Mucosa of descending colon (tissue), 3 donors: ENCODE data around the gene FBRSL1. TPM values are rescaled to one million over a fixed set of nuclear protein-coding genes. Genes with fewer than 3 reads are reported as not detected.
A peak's percentile ranks its signal among the peaks of the same experiment; 100 is the strongest.
"Not testable (repeated sequence)": the region's sequence is repeated elsewhere in the genome, so short reads cannot be mapped to it uniquely, and the experiment has no call there.

Experiments used
- ATAC-seq: fragments of 200-7000 bp; cut with Tn5 transposase; one replicate; pipeline ENCODE4 v1.9.1; 2020; ENCODE audit warnings: mild to moderate bottlenecking, moderate library complexity
- DNase-seq, 3 donors: peaks; one replicate each; pipeline ENCODE4 v3.0.0-alpha.2; 2020
- H3K36me3 ChIP-seq: fragments of 200-600 bp; one replicate; pipeline ENCODE4 v1.8.0; 2021; ENCODE audit warnings: low read depth, mild to moderate bottlenecking
- H3K4me1 ChIP-seq: fragments of 200-600 bp; one replicate; pipeline ENCODE4 v1.8.0; 2021; ENCODE audit warnings: low read depth, mild to moderate bottlenecking
- H3K4me3 ChIP-seq: fragments of 200-600 bp; one replicate; pipeline ENCODE4 v1.8.0; 2021; ENCODE audit warnings: mild to moderate bottlenecking
- H3K9me3 ChIP-seq: fragments of 200-600 bp; one replicate; pipeline ENCODE4 v1.8.0; 2021; ENCODE audit warnings: mild to moderate bottlenecking
- intact Hi-C, 2 donors: fragments of 100-400 bp; cut with DNase I in 1 of 2; cut with micrococcal nuclease in 1 of 2; formaldehyde crosslinking; loops; one replicate each; pipeline versions ENCODE4 v1.11.0 to v1.11.1; 2022; cut with DNase I, micrococcal nuclease
- total RNA-seq, 3 donors: library from RNA; stranded (reverse); fragmentation: NEBNext Ultra II Directional in 2 of 3; extraction: Animal tissue kit (Norgen Biotek cat#: 25700) in 2 of 3; gene quantifications; one replicate each; pipeline versions ENCODE4 v1.2.1 to v1.2.4, GENCODE V29; 2021 to 2023
- TF ChIP-seq, protein P1 (sequence below): fragments of 200-600 bp; IDR thresholded peaks from one replicate; pipeline ENCODE4 v1.8.0; 2022; ENCODE audit warnings: antibody characterized with exemption, mild to moderate bottlenecking
- donor health status: DM: no; HTN: no; CAD: no; lungs with moderate emphysema.
- donor health status: DM: no; HTN: no; CAD: no.
- donor health status: DM: no; HTN: yes; CAD: no.

The FBRSL1 gene
- total RNA-seq, 3 donors from 2014 or later, result 54.7 to 68.5 (median 55.6) TPM

DNA sequence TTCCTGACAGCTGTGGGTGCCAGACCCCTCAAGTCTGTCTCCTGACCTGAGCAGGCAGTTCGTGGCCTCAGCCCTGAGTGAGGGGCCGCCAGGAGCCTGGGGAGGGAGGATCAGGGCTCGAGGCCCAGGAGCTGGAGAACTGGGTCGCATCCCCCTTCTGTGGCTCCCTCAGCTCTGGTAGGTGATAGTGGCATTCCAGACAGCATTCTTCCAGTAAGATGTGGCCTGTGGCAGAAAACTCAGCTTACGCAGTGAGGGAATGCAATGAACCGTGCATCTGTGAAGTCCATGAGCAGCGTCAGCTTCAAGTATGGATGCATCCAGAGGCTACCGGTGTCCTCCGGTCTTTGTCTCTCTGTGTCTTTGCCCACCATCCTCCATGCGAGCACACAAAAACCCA lies 28.4 kb upstream of the FBRSL1 start:
- Histone ChIP-seq H3K36me3 (no peaks in the 10 kb centered on the region), H3K4me1 (no peaks in the 10 kb centered on the region), H3K9me3 (no peaks in the 10 kb centered on the region), H3K4me3 (no peak overlapping the region)
- peak in 1 of 3 donors; percentile 19 for DNase-seq
- intact Hi-C loops, result no loop called here
- ATAC-seq, result no peak
- TF ChIP-seq, protein P1, sequence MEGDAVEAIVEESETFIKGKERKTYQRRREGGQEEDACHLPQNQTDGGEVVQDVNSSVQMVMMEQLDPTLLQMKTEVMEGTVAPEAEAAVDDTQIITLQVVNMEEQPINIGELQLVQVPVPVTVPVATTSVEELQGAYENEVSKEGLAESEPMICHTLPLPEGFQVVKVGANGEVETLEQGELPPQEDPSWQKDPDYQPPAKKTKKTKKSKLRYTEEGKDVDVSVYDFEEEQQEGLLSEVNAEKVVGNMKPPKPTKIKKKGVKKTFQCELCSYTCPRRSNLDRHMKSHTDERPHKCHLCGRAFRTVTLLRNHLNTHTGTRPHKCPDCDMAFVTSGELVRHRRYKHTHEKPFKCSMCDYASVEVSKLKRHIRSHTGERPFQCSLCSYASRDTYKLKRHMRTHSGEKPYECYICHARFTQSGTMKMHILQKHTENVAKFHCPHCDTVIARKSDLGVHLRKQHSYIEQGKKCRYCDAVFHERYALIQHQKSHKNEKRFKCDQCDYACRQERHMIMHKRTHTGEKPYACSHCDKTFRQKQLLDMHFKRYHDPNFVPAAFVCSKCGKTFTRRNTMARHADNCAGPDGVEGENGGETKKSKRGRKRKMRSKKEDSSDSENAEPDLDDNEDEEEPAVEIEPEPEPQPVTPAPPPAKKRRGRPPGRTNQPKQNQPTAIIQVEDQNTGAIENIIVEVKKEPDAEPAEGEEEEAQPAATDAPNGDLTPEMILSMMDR, result no peak

DNA sequence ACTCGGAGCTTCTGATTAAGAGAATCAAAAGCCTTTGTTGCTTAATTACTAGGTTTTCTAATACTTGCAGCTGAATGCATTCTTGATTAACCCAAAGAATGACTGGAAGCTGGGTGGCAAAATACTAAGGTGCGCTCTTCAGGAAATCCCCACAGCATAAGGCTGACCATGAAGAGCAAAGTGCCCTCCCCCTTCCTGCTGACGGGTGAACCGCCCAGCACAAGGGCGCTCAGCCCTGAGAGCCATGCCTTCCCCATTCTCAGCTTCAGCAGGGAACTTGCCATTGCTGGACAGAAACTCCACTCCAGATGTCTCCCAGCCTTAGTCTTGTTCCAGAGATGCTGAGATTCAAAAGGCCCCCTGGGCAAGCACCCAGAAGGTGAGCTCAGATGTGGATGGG lies 27.2 kb upstream of the FBRSL1 start:
- no peaks in the 10 kb centered on the region for H3K9me3 ChIP-seq
- no peaks in the 10 kb centered on the region for H3K4me1 ChIP-seq
- DNase-seq (peak in 1 of 3 donors; percentile 42), ATAC-seq (peak; percentile 29)
- H3K36me3 ChIP-seq, result no peaks in the 10 kb centered on the region
- H3K4me3 ChIP-seq, result no peak overlapping the region
- intact Hi-C loops, result no loop called here
- TF ChIP-seq, protein P1, result no peak

- intact Hi-C loops, H3K4me3 ChIP-seq, DNase-seq, H3K9me3 ChIP-seq, H3K36me3 ChIP-seq, ATAC-seq, H3K4me1 ChIP-seq: not testable (repeated sequence)
Observed at GRCh38 chr12:132463284-132463924, 26.5 kb upstream of the FBRSL1 start.

DNA sequence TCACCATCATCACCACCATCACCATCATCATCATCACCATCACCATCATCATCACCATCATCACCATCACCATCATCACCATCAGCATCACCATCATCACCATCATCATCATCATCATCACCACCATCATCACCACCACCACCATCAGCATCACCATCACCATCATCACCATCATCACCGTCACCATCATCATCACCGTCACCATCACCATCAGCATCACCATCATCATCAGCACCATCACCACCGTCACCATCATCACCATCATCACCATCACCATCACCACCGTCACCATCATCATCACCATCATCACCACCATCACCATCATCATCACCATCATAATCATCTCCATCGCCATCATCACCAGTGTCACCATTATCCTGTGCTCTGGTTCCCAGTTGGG lies 25.6 kb upstream of the FBRSL1 start:
- H3K4me1 ChIP-seq, intact Hi-C loops, DNase-seq, H3K4me3 ChIP-seq, ATAC-seq, H3K9me3 ChIP-seq, H3K36me3 ChIP-seq: not testable (repeated sequence)

DNA sequence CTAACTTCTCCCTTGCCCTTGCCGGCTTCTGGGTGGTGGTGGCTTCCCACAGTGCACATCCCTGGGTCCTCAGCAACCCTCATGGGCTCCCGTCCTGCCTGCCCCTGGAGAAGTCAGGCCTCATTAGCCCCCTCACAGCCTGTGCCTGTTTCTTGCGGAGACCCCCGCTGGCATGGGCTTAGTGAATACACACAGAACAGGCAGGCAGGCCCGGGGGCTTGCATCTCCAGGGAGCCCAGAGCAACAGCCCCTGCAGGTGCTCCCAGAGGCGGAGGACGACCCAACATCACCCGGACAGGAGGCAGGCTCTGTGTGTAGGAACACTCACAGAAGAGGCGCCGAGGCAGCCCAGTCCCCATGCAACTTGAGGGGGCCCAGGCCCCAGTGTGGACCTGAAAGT lies 25.1 kb upstream of the FBRSL1 start:
- ATAC-seq (no peak), DNase-seq (no peak)
- TF ChIP-seq, protein P1, result no peak
- no peaks in the 10 kb centered on the region for H3K4me1 ChIP-seq
- intact Hi-C loops, result no loop called here
- H3K4me3 ChIP-seq, result no peak overlapping the region
- H3K9me3 ChIP-seq, result no peaks in the 10 kb centered on the region
- no peaks in the 10 kb centered on the region for H3K36me3 ChIP-seq

DNA sequence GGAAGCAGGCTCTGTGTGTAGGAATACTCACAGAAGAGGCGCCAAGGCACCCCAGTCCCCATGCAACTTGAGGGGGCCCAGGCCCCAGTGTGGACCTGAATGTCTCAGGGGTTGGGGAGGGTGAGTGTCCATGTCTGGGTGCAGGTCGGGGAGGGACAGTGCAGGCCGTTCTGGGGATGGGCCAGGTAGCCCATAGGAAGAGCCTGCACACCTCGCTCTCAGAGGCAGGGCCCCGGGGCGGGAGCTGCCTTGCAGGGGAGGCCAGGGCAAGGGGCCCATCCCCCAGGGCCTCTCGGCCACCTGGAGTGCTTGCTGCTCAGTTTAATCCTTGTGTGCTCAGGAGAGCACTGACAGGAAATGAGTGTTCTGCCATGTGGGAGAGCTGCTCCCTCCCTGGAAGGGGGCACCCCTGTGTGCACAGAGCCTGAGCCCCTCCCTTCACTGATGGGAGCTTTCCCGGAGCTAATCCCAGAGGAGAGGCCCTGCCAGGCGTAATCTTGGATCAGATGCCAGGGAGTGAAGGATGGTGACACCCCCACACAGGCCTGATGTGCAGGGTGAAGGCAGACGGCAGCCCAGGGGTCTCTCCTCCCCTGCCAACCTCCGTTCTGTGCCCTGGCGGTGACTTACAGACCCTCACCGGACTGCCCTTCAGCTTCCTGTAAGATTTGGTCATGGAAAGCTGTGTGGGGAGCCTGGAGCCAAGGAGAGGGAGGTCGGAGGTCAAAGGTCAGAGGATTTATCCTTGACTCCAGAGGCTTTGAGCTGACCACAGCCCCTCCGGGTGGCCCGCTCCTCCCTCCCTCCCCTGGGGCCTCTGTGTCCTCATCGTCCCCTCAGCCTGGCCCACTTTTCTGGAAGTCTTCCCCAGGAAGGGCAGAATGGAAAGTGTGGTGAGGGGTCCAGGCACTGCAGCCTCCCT lies 24.4 kb upstream of the FBRSL1 start:
- no peaks in the 10 kb centered on the region for H3K36me3 ChIP-seq
- H3K9me3 ChIP-seq, result no peaks in the 10 kb centered on the region
- H3K4me1 ChIP-seq, result no peaks in the 10 kb centered on the region
- ATAC-seq, result peak; percentile 12
- TF ChIP-seq, protein P1, result no peak
- H3K4me3 ChIP-seq, result no peak overlapping the region
- DNase-seq, result peak in 1 of 3 donors; percentile 40
- intact Hi-C loops, result no loop called here
